HepG2 (cell line): ENCODE results near the gene ASMT. TPM values are rescaled to one million over a fixed set of nuclear protein-coding genes. Genes with fewer than 3 reads are reported as not detected.

Experiments
- ARID3A ChIP-seq: IDR thresholded peaks from 2 replicates; pipeline ENCODE4 v1.6.1; 2012; ENCODE audit warnings: low read depth, low read length, improper control_type of control experiment
- ELF4 ChIP-seq: sonication (generic); formaldehyde crosslinking; IDR thresholded peaks from 2 replicates; pipeline ENCODE4 v1.5.0; 2020; ENCODE audit warnings: missing genetic modification reagents, mild to moderate bottlenecking, moderate library complexity, borderline replicate concordance
- MYPOP ChIP-seq: sonication (generic); formaldehyde crosslinking; IDR thresholded peaks from 2 replicates; pipeline ENCODE4 v1.8.1; 2023; ENCODE audit warnings: mild to moderate bottlenecking, moderate library complexity, missing genetic modification reagents
- NFKBIZ ChIP-seq: IDR thresholded peaks from 2 replicates; pipeline ENCODE4 v1.6.1; 2018; ENCODE audit warnings: missing genetic modification reagents, missing compliant biosample characterization
- RBFOX2 ChIP-seq: fragments of 200-400 bp; formaldehyde crosslinking; IDR thresholded peaks from 2 replicates; pipeline ENCODE4 v1.6.1; 2017; ENCODE audit warnings: low read depth, mild to moderate bottlenecking, low read length
- TP53 ChIP-seq: sonication (generic); formaldehyde crosslinking; conservative IDR thresholded peaks from 2 replicates; pipeline ENCODE4 v1.4.0; 2020; ENCODE audit warnings: missing genetic modification reagents
- ZFP36L1 ChIP-seq: sonication (generic); formaldehyde crosslinking; IDR thresholded peaks from 2 replicates; pipeline ENCODE4 v1.8.0; 2022; ENCODE audit warnings: mild to moderate bottlenecking, missing genetic modification reagents, moderate library complexity
- ZNF513 ChIP-seq: sonication (generic); formaldehyde crosslinking; conservative IDR thresholded peaks from 2 replicates; pipeline ENCODE4 v1.5.0; 2020; ENCODE audit warnings: missing genetic modification reagents
- ZSCAN30 ChIP-seq: sonication (generic); formaldehyde crosslinking; IDR thresholded peaks from 2 replicates; pipeline ENCODE4 v1.5.0; 2020; ENCODE audit warnings: mild to moderate bottlenecking, missing genetic modification reagents
- polyA plus RNA-seq, 8 experiments: library from polyadenylated mRNA; depleted of rRNA in 3 of 8; stranded (reverse) in 7 of 8; unstranded in 1 of 8; fragments of >200 nt; fragmentation: Illumina TruSeq in 4 of 8; extraction: Trizol in 4 of 8; gene quantifications; 2 replicates each; pipeline versions ENCODE4 v1.2.1 to v1.2.3, GENCODE V29; 2011 to 2016; ENCODE audit warnings: low read depth in 4 of 8, missing spikeins in 1 of 8, mixed read lengths in 1 of 8; ENCODE audit not compliant: insufficient read depth in 1 of 8
- total RNA-seq, 5 experiments: library from RNA; depleted of rRNA; stranded (reverse); fragments of >200 nt; fragmentation: Illumina TruSeq; extraction: Trizol; gene quantifications; 2 replicates each; pipeline ENCODE4 v1.2.3, GENCODE V29; 2016; ENCODE audit warnings: low read depth in 1 of 5
- TF ChIP-seq, protein P1 (sequence below): sonication (generic); formaldehyde crosslinking; IDR thresholded peaks from 2 replicates; pipeline ENCODE4 v1.8.0; 2022; ENCODE audit warnings: missing genetic modification reagents, low read depth, mild to moderate bottlenecking, borderline replicate concordance

The ASMT gene
- total and polyA plus RNA-seq, 2 of the 13 experiments (the other 11 are each of a cell fraction or from before 2014, with no cell fraction given), result 0.04 TPM; not detected in 1

- TF ChIP-seq NFKBIZ (CRISPR knock-in tag) (no peak), ZFP36L1 (CRISPR knock-in tag) (no peak), ARID3A (no peak), ZSCAN30 (CRISPR knock-in tag) (no peak), TP53 (CRISPR knock-in tag) (no peak), RBFOX2 (no peak), ZNF513 (CRISPR knock-in tag) (no peak), MYPOP (no peak), ELF4 (CRISPR knock-in tag) (no peak)
- TF ChIP-seq, protein P1, sequence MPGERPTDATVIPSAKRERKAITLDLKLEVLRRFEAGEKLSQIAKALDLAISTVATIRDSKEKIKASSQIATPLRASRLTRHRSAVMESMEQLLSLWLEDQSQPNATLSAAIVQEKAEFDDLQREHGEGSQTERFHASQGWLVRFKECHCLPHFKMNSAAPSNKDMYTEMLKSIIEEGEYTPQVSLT (CRISPR knock-in tag), result no peak
Observed at GRCh38 chrX:1610166-1610565, 4.7 kb upstream of the ASMT start (continued).
